ENCODE data around the gene RAB11A.

DNA sequence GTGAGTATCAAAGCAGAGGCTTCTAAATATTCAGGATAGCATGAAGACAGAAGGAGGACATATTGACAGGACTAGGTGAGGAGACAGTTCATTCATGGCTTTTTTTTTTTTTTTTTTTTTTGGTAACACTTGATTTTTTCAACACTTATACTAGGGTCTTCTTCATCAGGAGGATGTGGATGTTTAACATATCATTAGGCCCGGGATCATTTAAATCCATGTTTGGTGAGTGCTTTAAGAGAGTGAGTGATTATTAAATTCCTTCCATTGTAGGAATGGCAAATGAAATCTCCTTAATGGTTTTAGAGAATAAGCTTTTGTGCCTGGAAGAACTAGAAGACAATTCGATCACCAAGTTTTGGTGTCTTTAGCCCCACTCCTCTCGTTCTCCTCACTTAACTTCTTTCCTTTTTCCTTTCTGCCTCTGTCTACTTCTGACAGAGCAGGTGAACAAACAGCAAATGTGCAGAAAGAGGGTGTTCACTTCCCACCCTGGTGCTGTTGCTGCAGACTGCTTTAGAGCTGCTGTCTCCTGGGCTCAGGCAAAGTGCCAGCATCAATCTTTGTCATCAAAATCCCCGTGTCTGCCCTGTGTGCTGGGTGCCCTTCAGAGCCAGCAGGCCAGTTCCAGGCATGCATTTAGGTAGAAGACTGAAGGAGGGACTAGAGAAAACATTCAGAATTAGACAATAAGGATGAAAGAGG is 35.6 kb upstream of the RAB11A start:
- TF ChIP-seq POLR2A (IDR thresholded peaks at IDR 0.05; ENCODE audit: low read depth, low read length) (no peak), POLR2AphosphoS5 (IDR thresholded peaks at IDR 0.05; ENCODE audit: low read depth, low read length) (no peak), TAF1 (IDR thresholded peaks at IDR 0.05; ENCODE audit: low read depth, low read length) (no peak), POU2F2 (IDR thresholded peaks at IDR 0.05; ENCODE audit: low read depth, low read length) (no peak)

All from GM12891 (cell line).